Endothelial cell (in vitro differentiated cells): ENCODE data around the gene BMPER. TPM values are rescaled to one million over a fixed set of nuclear protein-coding genes. Genes with fewer than 3 reads are reported as not detected.

Source experiments
- DNase-seq: peaks from one replicate; pipeline ENCODE4 v3.0.0; 2021; ENCODE audit warnings: low spot score
- H3K27ac Mint-ChIP-seq: one replicate; pipeline ENCODE4 v1.8.0; 2021; ENCODE audit warnings: mixed read lengths, inconsistent platforms; ENCODE audit not compliant: unreplicated experiment
- H3K27me3 Mint-ChIP-seq: one replicate; pipeline ENCODE4 v1.8.0; 2021; ENCODE audit warnings: mild to moderate bottlenecking, moderate library complexity, mixed read lengths, inconsistent platforms; ENCODE audit not compliant: unreplicated experiment
- H3K36me3 Mint-ChIP-seq: one replicate; pipeline ENCODE4 v1.8.0; 2021; ENCODE audit warnings: mild to moderate bottlenecking, low read depth, mixed read lengths, inconsistent platforms; ENCODE audit not compliant: unreplicated experiment
- H3K4me1 Mint-ChIP-seq: one replicate; pipeline ENCODE4 v1.8.0; 2021; ENCODE audit warnings: mild to moderate bottlenecking, mixed read lengths, inconsistent platforms; ENCODE audit not compliant: unreplicated experiment
- H3K4me3 Mint-ChIP-seq: one replicate; pipeline ENCODE4 v1.8.0; 2021; ENCODE audit warnings: mild to moderate bottlenecking, mixed read lengths, inconsistent platforms; ENCODE audit not compliant: unreplicated experiment
- H3K9me3 Mint-ChIP-seq: one replicate; pipeline ENCODE4 v1.8.0; 2021; ENCODE audit warnings: mixed read lengths, inconsistent platforms; ENCODE audit not compliant: unreplicated experiment
- CTCF ChIP-seq: fragments of 200-600 bp; sonication (generic); IDR thresholded peaks from one replicate; pipeline ENCODE4 v1.5.0; 2021; ENCODE audit warnings: antibody characterized with exemption; ENCODE audit not compliant: unreplicated experiment
- total RNA-seq: library from RNA; stranded (reverse); fragmentation: NEBNext Ultra II Directional; extraction: Animal tissue kit (Norgen Biotek cat#: 25700); gene quantifications from one replicate; pipeline ENCODE4 v1.2.1, GENCODE V29; 2021; ENCODE audit not compliant: unreplicated experiment

The BMPER gene
- total RNA-seq, 1 donor from 2014 or later: 2.5 TPM

- no peak for DNase-seq
- no peak for TF ChIP-seq CTCF
- no peaks in the 10 kb centered on the region for H3K27me3 Mint-ChIP-seq
- no peak overlapping the region for H3K4me3 Mint-ChIP-seq
- H3K9me3 Mint-ChIP-seq: peaks cover 5% of the 10 kb centered on the region
- no peaks in the 10 kb centered on the region for H3K36me3 Mint-ChIP-seq
- no peak overlapping the region for H3K27ac Mint-ChIP-seq
- H3K4me1 Mint-ChIP-seq: no peaks in the 10 kb centered on the region
Observed at GRCh38 chr7:34123316-34123715, 218.0 kb downstream of the BMPER start.

- Mint-ChIP-seq H3K27ac (no peak overlapping the region), H3K4me3 (no peak overlapping the region), H3K36me3 (no peaks in the 10 kb centered on the region), H3K9me3 (peaks cover 5% of the 10 kb centered on the region), H3K27me3 (no peaks in the 10 kb centered on the region), H3K4me1 (no peaks in the 10 kb centered on the region)
- no peak for DNase-seq
- no peak for TF ChIP-seq CTCF
Observed at GRCh38 chr7:34124765-34125164, 219.4 kb downstream of the BMPER start.

- H3K4me3 Mint-ChIP-seq: no peak overlapping the region
- H3K9me3 Mint-ChIP-seq: peaks cover 5% of the 10 kb centered on the region
- H3K36me3 Mint-ChIP-seq: no peaks in the 10 kb centered on the region
- no peaks in the 10 kb centered on the region for H3K4me1 Mint-ChIP-seq
- DNase-seq: no peak
- TF ChIP-seq CTCF: no peak
- H3K27ac Mint-ChIP-seq: no peak overlapping the region
- H3K27me3 Mint-ChIP-seq: no peaks in the 10 kb centered on the region
Observed at GRCh38 chr7:34128762-34129161, 223.4 kb downstream of the BMPER start.

- DNase-seq: no peak
- no peaks in the 10 kb centered on the region for H3K27me3 Mint-ChIP-seq
- no peaks in the 10 kb centered on the region for H3K9me3 Mint-ChIP-seq
- no peak overlapping the region for H3K4me3 Mint-ChIP-seq
- H3K4me1 Mint-ChIP-seq: peaks cover 3% of the 10 kb centered on the region
- no peak overlapping the region for H3K27ac Mint-ChIP-seq
- no peak for TF ChIP-seq CTCF
- H3K36me3 Mint-ChIP-seq: no peaks in the 10 kb centered on the region
Observed at GRCh38 chr7:34130558-34131295, 225.4 kb downstream of the BMPER start.

- Mint-ChIP-seq H3K27ac (no peak overlapping the region), H3K9me3 (no peaks in the 10 kb centered on the region), H3K36me3 (no peaks in the 10 kb centered on the region), H3K4me3 (no peak overlapping the region), H3K27me3 (no peaks in the 10 kb centered on the region), H3K4me1 (peaks cover 3% of the 10 kb centered on the region)
- TF ChIP-seq CTCF: no peak
- DNase-seq: no peak
Observed at GRCh38 chr7:34131371-34131770, 226.0 kb downstream of the BMPER start.
